ENCODE results near the gene SFXN1. TPM values are rescaled to one million over a fixed set of nuclear protein-coding genes. Genes with fewer than 3 reads are reported as not detected.

Gene SFXN1
- total RNA-seq, 2 experiments from 2014 or later, result 188 to 194 TPM

DNA sequence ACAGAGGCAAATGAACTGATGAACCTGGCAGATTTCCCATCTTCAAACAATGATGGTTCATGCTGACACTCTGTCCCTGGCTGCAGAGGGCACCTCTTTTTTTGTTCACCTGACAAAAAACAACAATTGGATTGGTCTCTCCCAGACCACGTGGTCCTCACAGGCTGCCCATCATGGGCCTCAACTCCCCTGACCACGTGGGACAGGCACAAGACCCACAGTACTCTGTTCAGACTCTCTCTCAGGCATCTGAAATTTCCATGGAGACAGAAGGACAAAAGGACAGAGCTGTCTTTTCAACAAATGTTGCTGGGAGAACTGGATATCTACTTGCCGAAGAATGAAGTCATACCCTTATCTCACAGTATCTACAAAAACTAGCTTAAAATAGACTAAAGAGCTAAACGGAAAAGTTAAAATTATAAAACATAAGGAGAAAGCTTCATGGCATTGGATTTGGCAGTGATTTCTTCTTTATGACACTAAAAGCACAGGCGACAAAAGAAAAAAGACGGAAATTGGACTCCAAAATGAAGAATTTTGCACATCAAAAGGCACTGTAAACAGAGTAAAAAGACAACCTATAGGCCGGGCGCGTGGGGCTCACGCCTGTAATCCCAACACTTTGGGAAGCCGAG, 22.1 kb upstream of the SFXN1 start:
- Mint-ChIP-seq H3K4me1 (peaks cover 5% of the 10 kb centered on the region), H3K27me3 (peaks cover 14% of the 10 kb centered on the region), H3K36me3 (no peaks in the 10 kb centered on the region), H3K4me3 (no peak overlapping the region), H3K27ac (no peak overlapping the region), H3K9me3 (no peaks in the 10 kb centered on the region)
- DNase-seq (no peak), ATAC-seq (ENCODE audit: low read depth) (no peak)
- POLR2A ChIA-PET, result no interaction called here

DNA sequence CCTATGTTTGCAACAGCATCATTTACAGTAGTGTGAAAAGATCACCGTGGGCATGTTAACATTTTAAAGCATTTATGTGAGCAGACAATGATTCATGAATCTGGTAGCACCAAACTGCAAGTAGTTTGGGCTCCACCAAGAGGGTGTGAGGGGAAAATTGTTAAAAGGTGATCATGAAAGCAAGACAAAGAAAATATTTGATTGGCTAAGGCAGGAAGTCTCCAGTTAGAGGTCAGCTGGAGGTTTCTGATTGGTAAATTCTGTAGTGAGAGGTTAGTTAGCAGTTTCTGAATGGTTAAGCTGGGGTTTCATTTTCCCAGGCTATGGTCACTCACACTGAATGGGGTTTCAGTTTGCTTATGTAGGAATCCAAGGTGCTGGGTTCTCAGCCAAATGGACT, 20.9 kb upstream of the SFXN1 start:
- DNase-seq, result no peak
- peak; percentile 66 for ATAC-seq (ENCODE audit: low read depth)

GRCh38 chr5:175460126-175460525, 18.2 kb upstream of the SFXN1 start:
- DNase-seq (no peak), ATAC-seq (ENCODE audit: low read depth) (no peak)
- Mint-ChIP-seq H3K4me1 (peaks cover 11% of the 10 kb centered on the region), H3K27ac (no peak overlapping the region), H3K36me3 (no peaks in the 10 kb centered on the region), H3K4me3 (no peak overlapping the region), H3K9me3 (no peaks in the 10 kb centered on the region), H3K27me3 (peaks cover 5% of the 10 kb centered on the region)
- POLR2A ChIA-PET, result no interaction called here

More for the DNA sequence above, 20.9 kb upstream of the SFXN1 start:
- Mint-ChIP-seq H3K27ac (no peak overlapping the region), H3K9me3 (no peaks in the 10 kb centered on the region), H3K4me3 (no peak overlapping the region), H3K4me1 (peaks cover 5% of the 10 kb centered on the region), H3K27me3 (peaks cover 12% of the 10 kb centered on the region), H3K36me3 (no peaks in the 10 kb centered on the region)
- POLR2A ChIA-PET, result no interaction called here

DNA sequence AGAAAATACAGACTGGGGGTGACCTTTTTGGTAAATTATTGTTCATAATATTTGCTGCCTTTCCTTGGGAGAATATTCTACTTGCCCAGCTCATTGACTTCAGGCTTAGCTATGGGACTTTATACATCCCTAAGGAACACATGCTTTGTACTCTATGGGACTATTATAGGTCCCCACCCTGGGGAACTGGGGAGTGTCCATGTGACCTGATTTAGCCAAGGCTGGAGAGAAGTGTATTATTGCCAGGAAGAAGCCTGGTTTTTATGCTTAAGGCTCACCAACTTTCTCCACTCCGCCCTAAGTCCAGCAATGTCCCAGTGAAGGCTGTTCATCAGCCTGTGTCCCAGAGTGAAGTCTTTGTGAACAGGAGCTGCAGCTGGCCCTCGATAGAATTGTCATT, 17.8 kb upstream of the SFXN1 start:
- no peak for DNase-seq
- ATAC-seq (ENCODE audit: low read depth), result no peak
- no peak overlapping the region for H3K4me3 Mint-ChIP-seq
- no peaks in the 10 kb centered on the region for H3K9me3 Mint-ChIP-seq
- H3K27ac Mint-ChIP-seq, result no peak overlapping the region
- POLR2A ChIA-PET, result no interaction called here
- H3K27me3 Mint-ChIP-seq, result peaks cover 5% of the 10 kb centered on the region
- peaks cover 14% of the 10 kb centered on the region for H3K4me1 Mint-ChIP-seq
- no peaks in the 10 kb centered on the region for H3K36me3 Mint-ChIP-seq

DNA sequence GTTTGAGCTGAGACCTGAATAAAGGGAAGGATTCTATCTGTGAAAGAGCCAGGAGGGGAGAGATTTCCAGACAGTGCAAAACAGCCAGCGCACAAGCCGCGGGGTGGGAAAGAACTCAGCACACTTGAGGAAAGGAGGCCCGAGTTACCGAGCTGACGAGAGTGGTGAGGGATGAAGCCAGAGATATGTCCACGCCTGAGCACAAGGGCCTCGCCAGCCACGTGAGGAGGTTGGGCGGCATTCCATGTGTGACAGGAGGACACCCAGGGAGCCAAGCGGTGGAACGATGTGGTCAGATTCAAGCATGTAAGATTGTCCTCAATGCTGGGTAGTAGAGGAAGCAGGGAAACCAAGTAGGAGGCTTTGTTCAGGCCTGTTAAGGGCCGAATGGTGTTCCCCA, 17.0 kb upstream of the SFXN1 start:
- no peak for DNase-seq
- POLR2A ChIA-PET, result no interaction called here
- Mint-ChIP-seq H3K27me3 (peaks cover 5% of the 10 kb centered on the region), H3K36me3 (no peaks in the 10 kb centered on the region), H3K4me1 (peaks cover 14% of the 10 kb centered on the region), H3K4me3 (no peak overlapping the region), H3K27ac (no peak overlapping the region), H3K9me3 (no peaks in the 10 kb centered on the region)
- no peak for ATAC-seq (ENCODE audit: low read depth)

- DNase-seq (no peak), ATAC-seq (ENCODE audit: low read depth) (no peak)
- Mint-ChIP-seq H3K27ac (no peak overlapping the region), H3K9me3 (no peaks in the 10 kb centered on the region), H3K4me1 (peaks cover 8% of the 10 kb centered on the region), H3K27me3 (peaks cover 8% of the 10 kb centered on the region), H3K36me3 (no peaks in the 10 kb centered on the region), H3K4me3 (no peak overlapping the region)
- POLR2A ChIA-PET, result interaction anchor here (1.2 kb wide), 1 partner anchor 48 kb away, joined by 3 read pairs; no protein-coding TSS in a partner anchor
Measured at GRCh38 chr5:175463641-175464040, 14.7 kb upstream of the SFXN1 start.

- Mint-ChIP-seq H3K27me3 (peaks cover 3% of the 10 kb centered on the region), H3K36me3 (no peaks in the 10 kb centered on the region), H3K9me3 (no peaks in the 10 kb centered on the region), H3K27ac (peak overlapping the region; percentile 64), H3K4me3 (no peak overlapping the region), H3K4me1 (peaks cover 8% of the 10 kb centered on the region)
- POLR2A ChIA-PET, result interaction anchor here (1.2 to 2.0 kb wide), 2 partner anchors 14 to 48 kb away, joined by 3 to 14 read pairs; partner anchors contain the start of gene SFXN1
- DNase-seq (peak; percentile 56), ATAC-seq (ENCODE audit: low read depth) (peak; percentile 99)
Measured at GRCh38 chr5:175464074-175464941, 14.1 kb upstream of the SFXN1 start.

DNA sequence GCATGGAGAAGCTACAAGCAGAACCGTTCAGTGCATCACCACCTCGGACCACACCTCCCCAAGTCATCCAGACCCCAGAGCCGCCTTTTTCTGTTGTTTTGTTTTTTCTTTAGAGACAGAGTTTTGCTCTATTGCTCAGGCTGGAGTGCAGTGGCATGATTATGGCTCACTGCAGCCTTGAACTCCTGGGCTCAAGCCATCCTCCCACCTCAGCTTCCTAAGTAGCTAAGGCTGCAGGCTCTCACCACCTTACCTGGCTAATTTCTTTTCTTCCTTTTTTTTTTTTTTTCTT, 13.5 kb upstream of the SFXN1 start:
- peak overlapping the region; percentile 64 for H3K27ac Mint-ChIP-seq
- peaks cover 8% of the 10 kb centered on the region for H3K4me1 Mint-ChIP-seq
- POLR2A ChIA-PET, result interaction anchor here (1.2 to 2.0 kb wide), 2 partner anchors 13 to 47 kb away, joined by 3 to 14 read pairs; partner anchors contain the start of gene SFXN1
- peaks cover 3% of the 10 kb centered on the region for H3K27me3 Mint-ChIP-seq
- H3K9me3 Mint-ChIP-seq, result no peaks in the 10 kb centered on the region
- DNase-seq (no peak), ATAC-seq (ENCODE audit: low read depth) (no peak)
- H3K4me3 Mint-ChIP-seq, result no peak overlapping the region
- no peaks in the 10 kb centered on the region for H3K36me3 Mint-ChIP-seq

DNA sequence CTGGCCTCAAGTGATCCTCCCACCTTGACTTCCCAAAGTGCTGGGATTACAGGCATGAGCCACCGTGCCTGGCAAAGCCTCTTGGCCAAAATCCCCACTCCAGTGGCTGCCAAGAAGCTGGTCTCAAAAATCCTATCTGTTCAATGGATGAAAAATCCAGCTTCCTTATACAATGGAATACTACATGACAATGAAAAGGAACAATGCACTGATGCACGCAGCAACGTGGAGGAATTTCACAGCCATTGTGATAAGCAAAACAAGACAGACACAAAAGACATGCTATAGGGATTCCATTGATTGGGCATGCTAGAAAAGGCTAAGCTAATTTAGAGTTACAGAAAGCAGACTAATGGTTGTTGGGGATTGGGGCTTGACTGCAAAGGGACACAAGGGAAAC, 13.1 kb upstream of the SFXN1 start:
- H3K36me3 Mint-ChIP-seq, result no peaks in the 10 kb centered on the region
- H3K9me3 Mint-ChIP-seq, result no peaks in the 10 kb centered on the region
- H3K4me3 Mint-ChIP-seq, result no peak overlapping the region
- ATAC-seq (ENCODE audit: low read depth), result no peak
- peak overlapping the region; percentile 64 for H3K27ac Mint-ChIP-seq
- POLR2A ChIA-PET, result interaction anchor here (2.0 kb wide), 1 partner anchor 13 kb away, joined by 14 read pairs; the partner anchor contains the start of gene SFXN1
- no peak for DNase-seq
- H3K27me3 Mint-ChIP-seq, result peaks cover 3% of the 10 kb centered on the region
- peaks cover 8% of the 10 kb centered on the region for H3K4me1 Mint-ChIP-seq

DNA sequence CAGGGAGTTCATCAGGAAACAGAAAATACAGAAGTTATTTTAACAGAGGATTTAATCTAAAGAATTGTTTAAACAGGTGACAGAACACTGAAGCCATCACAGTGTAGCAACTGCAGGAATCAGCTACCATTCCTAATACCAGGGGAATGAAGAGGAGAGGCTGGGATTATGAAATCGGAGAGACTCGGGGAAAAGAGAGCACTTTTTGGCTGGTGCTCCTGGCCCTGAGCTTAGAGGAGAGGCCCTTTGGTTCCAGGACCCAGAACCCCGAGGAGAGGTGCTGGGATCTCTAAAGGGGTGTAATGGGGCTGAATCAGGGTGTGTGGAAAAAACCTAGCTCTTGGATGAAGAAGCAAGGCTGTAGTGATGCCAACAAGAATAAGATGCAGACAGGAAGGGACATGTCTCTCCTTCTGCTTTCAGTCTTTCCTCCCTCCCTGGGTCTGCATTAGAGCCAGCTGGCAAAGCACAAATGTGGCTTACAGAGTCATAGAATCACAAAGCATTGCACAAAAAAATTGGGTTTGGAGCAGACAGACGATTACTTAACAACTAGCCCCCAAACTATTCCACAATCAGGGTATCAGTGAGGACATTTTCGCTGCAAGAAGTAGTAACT, 11.6 kb upstream of the SFXN1 start:
- no peak overlapping the region for H3K4me3 Mint-ChIP-seq
- ATAC-seq (ENCODE audit: low read depth) (no peak), DNase-seq (no peak)
- no peaks in the 10 kb centered on the region for H3K9me3 Mint-ChIP-seq
- POLR2A ChIA-PET, result interaction anchor here (1.1 to 1.3 kb wide), 2 partner anchors 11 to 13 kb away, joined by 4 to 6 read pairs; partner anchors contain the start of gene SFXN1
- H3K27ac Mint-ChIP-seq, result no peak overlapping the region
- H3K36me3 Mint-ChIP-seq, result no peaks in the 10 kb centered on the region
- peaks cover 3% of the 10 kb centered on the region for H3K27me3 Mint-ChIP-seq
- H3K4me1 Mint-ChIP-seq, result peaks cover 14% of the 10 kb centered on the region

DNA sequence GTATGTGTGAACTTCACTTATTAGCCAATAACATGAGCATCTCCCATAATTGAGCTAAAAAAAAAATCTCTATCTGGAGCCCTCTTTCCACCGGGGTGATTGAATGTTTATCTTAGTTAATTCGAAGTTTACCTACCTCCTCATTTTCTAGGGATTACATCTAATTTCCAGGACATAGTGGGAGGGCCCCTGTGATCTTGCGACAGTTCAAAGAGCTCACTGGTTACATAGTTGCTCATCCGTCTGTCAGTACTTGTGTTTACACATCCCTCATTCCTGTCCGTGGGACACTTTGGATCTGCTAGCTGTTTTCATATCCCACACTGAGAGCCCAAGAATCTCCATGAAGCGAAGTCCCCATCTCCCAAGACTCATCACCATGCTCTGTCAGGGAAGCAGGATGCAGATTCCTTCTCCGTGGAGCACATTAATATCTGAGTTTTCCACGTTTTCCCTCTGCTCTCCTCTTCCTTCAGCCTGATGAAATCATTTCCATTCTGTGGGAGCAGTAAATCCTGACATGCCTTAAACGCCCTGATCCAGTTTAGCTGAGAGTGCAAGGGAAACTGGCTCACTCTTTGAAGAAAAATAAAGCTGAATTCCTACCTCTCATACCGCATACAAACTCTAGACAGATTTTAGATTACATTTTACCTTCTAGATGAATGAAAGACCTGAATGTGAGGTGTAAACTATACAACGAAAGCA, 10.2 kb upstream of the SFXN1 start:
- POLR2A ChIA-PET, result interaction anchor here (1.1 kb wide), 1 partner anchor 10 kb away, joined by 3 read pairs; the partner anchor contains the start of gene SFXN1

GRCh38 chr5:175468892-175469291, 9.5 kb upstream of the SFXN1 start:
- ATAC-seq (ENCODE audit: low read depth), result no peak
- H3K4me3 Mint-ChIP-seq, result no peak overlapping the region
- POLR2A ChIA-PET, result interaction anchor here (1.1 kb wide), 1 partner anchor 9 kb away, joined by 3 read pairs; the partner anchor contains the start of gene SFXN1
- DNase-seq, result no peak
- no peak overlapping the region for H3K27ac Mint-ChIP-seq
- no peaks in the 10 kb centered on the region for H3K9me3 Mint-ChIP-seq
- H3K36me3 Mint-ChIP-seq, result no peaks in the 10 kb centered on the region
- peaks cover 14% of the 10 kb centered on the region for H3K4me1 Mint-ChIP-seq
- H3K27me3 Mint-ChIP-seq, result peaks cover 7% of the 10 kb centered on the region

More for the DNA sequence above, 10.2 kb upstream of the SFXN1 start:
- H3K4me3 Mint-ChIP-seq, result no peak overlapping the region
- no peak for ATAC-seq (ENCODE audit: low read depth)
- DNase-seq, result no peak
- H3K4me1 Mint-ChIP-seq, result peaks cover 14% of the 10 kb centered on the region
- no peak overlapping the region for H3K27ac Mint-ChIP-seq
- H3K36me3 Mint-ChIP-seq, result no peaks in the 10 kb centered on the region
- peaks cover 3% of the 10 kb centered on the region for H3K27me3 Mint-ChIP-seq
- H3K9me3 Mint-ChIP-seq, result no peaks in the 10 kb centered on the region

DNA sequence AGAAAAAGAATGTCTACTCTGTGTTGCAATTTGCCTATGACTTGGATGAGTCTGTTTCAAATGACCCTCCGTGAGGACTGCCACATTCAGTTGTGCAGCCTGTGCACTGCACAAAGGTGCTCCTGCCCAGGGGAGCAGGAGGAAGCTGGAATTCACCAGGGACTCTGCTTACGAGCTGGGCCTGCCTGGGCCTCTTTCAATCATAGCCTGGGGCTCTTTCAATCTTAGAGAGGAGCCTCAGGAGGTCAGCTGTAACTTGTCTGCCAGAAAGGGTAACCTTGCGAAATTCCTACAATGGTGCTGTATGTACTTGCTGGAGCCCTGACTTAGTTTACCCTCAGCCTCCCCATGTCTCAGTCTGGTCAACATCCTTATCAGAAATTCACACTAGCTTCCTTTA, 8.4 kb upstream of the SFXN1 start:
- POLR2A ChIA-PET, result interaction anchor here (1.1 kb wide), 1 partner anchor 8 kb away, joined by 3 read pairs; the partner anchor contains the start of gene SFXN1
- H3K36me3 Mint-ChIP-seq, result no peaks in the 10 kb centered on the region
- no peaks in the 10 kb centered on the region for H3K9me3 Mint-ChIP-seq
- ATAC-seq (ENCODE audit: low read depth) (no peak), DNase-seq (no peak)
- no peak overlapping the region for H3K4me3 Mint-ChIP-seq
- H3K27ac Mint-ChIP-seq, result no peak overlapping the region
- H3K27me3 Mint-ChIP-seq, result peaks cover 11% of the 10 kb centered on the region
- peaks cover 10% of the 10 kb centered on the region for H3K4me1 Mint-ChIP-seq
